MM.1S (cell line): ENCODE results near the gene KRT78.

Experiments used
- CTCF ChIP-seq: fragments of 300-600 bp; sonication (generic); IDR thresholded peaks from 2 replicates; pipeline ENCODE4 v1.5.1; 2016; ENCODE audit warnings: antibody characterized with exemption, low read length, mixed read lengths
- EZH2 ChIP-seq: fragments of 300-600 bp; sonication (generic); optimal IDR thresholded peaks from 2 replicates; pipeline ENCODE3; 2017; ENCODE audit warnings: low read depth, mild to moderate bottlenecking, antibody characterized with exemption, low read length, mixed read lengths
- EZH2phosphoT487 ChIP-seq: fragments of 300-600 bp; sonication (generic); IDR thresholded peaks from 2 replicates; pipeline ENCODE4 v1.6.1; 2018; ENCODE audit warnings: antibody characterized with exemption, low read length

GRCh38 chr12:52828156-52828555, 20.6 kb downstream of the KRT78 start:
- no peak for TF ChIP-seq CTCF
- no peak for TF ChIP-seq EZH2
- TF ChIP-seq EZH2phosphoT487 = no peak
